Kidney (tissue), 14 donors: ENCODE measurements around the gene RAPH1. TPM values are rescaled to one million over a fixed set of nuclear protein-coding genes. Genes with fewer than 3 reads are reported as not detected.
"Not testable (repeated sequence)": the region's sequence is repeated elsewhere in the genome, so short reads cannot be mapped to it uniquely, and the experiment has no call there.

Experiments
- DNase-seq, 5 donors: peaks; one replicate each; pipeline ENCODE4 v3.0.0-alpha.2; 2013 to 2020
- FAIRE-seq: peaks from 2 replicates; lab custom pipeline; 2012; peaks lifted over from hg19 to GRCh38; lab: Jason Lieb, UNC
- H3K27ac ChIP-seq, 2 donors: one replicate each; pipeline ENCODE4 v1.7.0; 2013; ENCODE audit warnings: low read depth in 2 of 2, low read length in 2 of 2, inconsistent platforms in 1 of 2
- H3K27me3 ChIP-seq: one replicate; pipeline ENCODE4 v1.7.1; 2013; ENCODE audit warnings: low read length, inconsistent platforms; ENCODE audit not compliant: control insufficient read depth, insufficient read depth
- H3K36me3 ChIP-seq, 3 donors: one replicate each; pipeline versions ENCODE4 v1.7.0 to v1.7.1; 2013; ENCODE audit warnings: low read length in 3 of 3, control low read depth in 1 of 3, inconsistent platforms in 1 of 3; ENCODE audit not compliant: insufficient read depth in 3 of 3, control insufficient read depth in 2 of 3
- H3K4me1 ChIP-seq, 3 donors: one replicate each; pipeline versions ENCODE4 v1.7.0 to v1.7.1; 2013; ENCODE audit warnings: low read length in 3 of 3, inconsistent platforms in 1 of 3, low read depth in 1 of 3; ENCODE audit not compliant: control insufficient read depth in 2 of 3, insufficient read depth in 2 of 3
- H3K4me3 ChIP-seq, 3 donors: one replicate each; pipeline versions ENCODE4 v1.7.0 to v1.8.1; 2013; ENCODE audit warnings: low read length in 3 of 3, control low read depth in 1 of 3, inconsistent platforms in 1 of 3
- H3K9ac ChIP-seq, 3 donors: one replicate each; pipeline versions ENCODE4 v1.7.0 to v1.7.1; 2013; ENCODE audit warnings: low read length in 3 of 3, control low read depth in 1 of 3, inconsistent platforms in 1 of 3
- H3K9me3 ChIP-seq, 3 donors: one replicate each; pipeline versions ENCODE4 v1.7.0 to v1.7.1; 2013; ENCODE audit warnings: low read length in 3 of 3, control low read depth in 1 of 3, inconsistent platforms in 1 of 3; ENCODE audit not compliant: control insufficient read depth in 2 of 3, insufficient read depth in 1 of 3
- CTCF ChIP-seq: IDR thresholded peaks from 3 replicates; pipeline ENCODE4 v1.5.1; 2012; ENCODE audit warnings: mild to moderate bottlenecking, moderate library complexity, borderline replicate concordance; ENCODE audit not compliant: insufficient read depth; ENCODE audit errors: extremely low read depth
- intact Hi-C: fragments of 100-400 bp; cut with DNase I; formaldehyde crosslinking; loops from one replicate; pipeline ENCODE4 v1.11.1; 2022
- polyA plus RNA-seq: library from polyadenylated mRNA; stranded (reverse); fragments of 350-450 nt; fragmentation: Illumina TruSeq; extraction: RNeasy Lipid Tissue Mini Kit (QIAGEN cat#74804); gene quantifications from one replicate; pipeline ENCODE4 v1.2.3, GENCODE V29; 2014; ENCODE audit warnings: low read depth, low replicate concordance; ENCODE audit not compliant: insufficient read depth
- total RNA-seq: library from RNA; stranded (reverse); fragmentation: NEBNext Ultra II Directional; extraction: Animal tissue kit (Norgen Biotek cat#: 25700); gene quantifications from one replicate; pipeline ENCODE4 v1.2.1, GENCODE V29; 2021
- donor health status: control.
- donor health status: control.
- donor health status: control.
- donor health status: control.
- donor health status: control.
- donor health status: DM: yes; HTN: yes; CAD: no.
- donor health status: Normal renal cell carcinoma (clear cell type).

Gene RAPH1
- total and polyA plus RNA-seq, 2 donors from 2014 or later = 3.5 to 90.7 TPM

GRCh38 chr2:203510256-203510940, 24.7 kb downstream of the RAPH1 start:
- FAIRE-seq (no peak), DNase-seq (no peak)
- Histone ChIP-seq H3K9ac (no peak overlapping the region), H3K9me3 (no peaks in the 10 kb centered on the region), H3K27me3 (no peaks in the 10 kb centered on the region), H3K4me1 (peaks cover 0 to 2% (median 0%) of the 10 kb centered on the region in 3 donors), H3K27ac (no peak overlapping the region), H3K4me3 (no peak overlapping the region), H3K36me3 (no peaks in the 10 kb centered on the region)
- intact Hi-C loops = no loop called here
- TF ChIP-seq CTCF = no peak

DNA sequence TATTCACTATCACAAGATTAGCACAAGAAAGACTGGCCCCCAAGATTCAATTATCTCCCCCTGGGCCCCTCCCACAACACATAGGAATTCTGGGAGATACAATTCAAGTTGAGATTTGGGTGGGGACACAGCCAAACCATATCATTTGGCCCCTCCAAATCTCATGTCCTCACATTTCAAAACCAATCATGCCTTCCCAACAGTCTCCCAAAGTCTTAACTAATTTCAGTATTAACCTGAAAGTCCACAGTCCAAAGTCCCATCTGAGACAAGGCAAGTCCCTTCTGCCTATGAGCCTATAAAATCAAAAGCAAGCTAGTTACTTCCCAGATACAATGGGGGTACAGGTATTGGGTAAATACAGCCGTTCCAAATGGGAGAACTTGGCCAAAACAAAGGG, 31.6 kb downstream of the RAPH1 start:
- intact Hi-C loops, H3K9ac ChIP-seq, H3K4me3 ChIP-seq, H3K36me3 ChIP-seq, H3K27ac ChIP-seq, H3K27me3 ChIP-seq, H3K4me1 ChIP-seq, H3K9me3 ChIP-seq, DNase-seq, FAIRE-seq: not testable (repeated sequence)

- Histone ChIP-seq H3K27me3 (no peaks in the 10 kb centered on the region), H3K9me3 (no peaks in the 10 kb centered on the region), H3K4me3 (no peak overlapping the region), H3K27ac (no peak overlapping the region), H3K4me1 (peaks cover 0 to 6% (median 4%) of the 10 kb centered on the region in 3 donors), H3K9ac (no peak overlapping the region), H3K36me3 (no peaks in the 10 kb centered on the region)
- FAIRE-seq = no peak
- no peak for TF ChIP-seq CTCF
- DNase-seq = no peak
- intact Hi-C loops = no loop called here
Measured at GRCh38 chr2:203501873-203502272, 33.2 kb downstream of the RAPH1 start.

GRCh38 chr2:203500951-203501350, 34.1 kb downstream of the RAPH1 start:
- FAIRE-seq (no peak), DNase-seq (no peak)
- no peak for TF ChIP-seq CTCF
- Histone ChIP-seq H3K4me1 (peaks cover 0 to 6% (median 4%) of the 10 kb centered on the region in 3 donors), H3K9me3 (no peaks in the 10 kb centered on the region), H3K9ac (no peak overlapping the region), H3K27me3 (no peaks in the 10 kb centered on the region), H3K36me3 (no peaks in the 10 kb centered on the region), H3K27ac (no peak overlapping the region), H3K4me3 (no peak overlapping the region)
- intact Hi-C loops = no loop called here
